Stimulated activated CD8-positive, alpha-beta memory T cell treated with anti-CD3 and anti-CD28 coated beads, Interleukin-7, amount 100 ng/mL, for 48 hours (primary cell): ENCODE data around the gene OVCA2.

Source experiments
- DNase-seq, 2 donors: peaks; one replicate each; pipeline ENCODE4 v3.0.0-alpha.2; 2020; ENCODE audit warnings: low read depth in 1 of 2; ENCODE audit errors: extremely low read depth in 1 of 2

Gene OVCA2

GRCh38 chr17:2030779-2031163, 11.1 kb upstream of the OVCA2 start:
- DNase-seq = no peak

- no peak for DNase-seq
These were observed 8.7 kb upstream of the OVCA2 start for GRCh38 chr17:2033153-2033552.

DNA sequence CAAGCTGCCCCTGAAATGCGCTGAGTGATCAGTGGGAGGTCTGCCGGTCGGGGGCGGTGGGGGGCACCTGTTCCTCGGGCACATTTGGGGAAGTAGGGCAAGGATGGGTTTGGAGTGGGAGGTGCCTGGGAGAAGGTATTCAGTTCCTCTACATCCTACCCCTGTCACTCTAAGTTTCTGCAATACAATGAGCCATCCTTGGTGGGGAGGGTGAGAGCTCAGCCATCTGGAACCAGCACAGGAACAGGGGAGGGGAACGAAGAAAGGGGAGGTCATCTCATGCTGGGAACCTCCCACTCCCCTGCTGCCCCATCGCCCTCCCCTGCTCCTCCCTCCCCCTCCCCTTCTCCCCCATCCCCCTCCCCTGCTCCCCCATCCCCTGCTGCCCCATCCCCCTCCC, 7.7 kb upstream of the OVCA2 start:
- DNase-seq = no peak

DNA sequence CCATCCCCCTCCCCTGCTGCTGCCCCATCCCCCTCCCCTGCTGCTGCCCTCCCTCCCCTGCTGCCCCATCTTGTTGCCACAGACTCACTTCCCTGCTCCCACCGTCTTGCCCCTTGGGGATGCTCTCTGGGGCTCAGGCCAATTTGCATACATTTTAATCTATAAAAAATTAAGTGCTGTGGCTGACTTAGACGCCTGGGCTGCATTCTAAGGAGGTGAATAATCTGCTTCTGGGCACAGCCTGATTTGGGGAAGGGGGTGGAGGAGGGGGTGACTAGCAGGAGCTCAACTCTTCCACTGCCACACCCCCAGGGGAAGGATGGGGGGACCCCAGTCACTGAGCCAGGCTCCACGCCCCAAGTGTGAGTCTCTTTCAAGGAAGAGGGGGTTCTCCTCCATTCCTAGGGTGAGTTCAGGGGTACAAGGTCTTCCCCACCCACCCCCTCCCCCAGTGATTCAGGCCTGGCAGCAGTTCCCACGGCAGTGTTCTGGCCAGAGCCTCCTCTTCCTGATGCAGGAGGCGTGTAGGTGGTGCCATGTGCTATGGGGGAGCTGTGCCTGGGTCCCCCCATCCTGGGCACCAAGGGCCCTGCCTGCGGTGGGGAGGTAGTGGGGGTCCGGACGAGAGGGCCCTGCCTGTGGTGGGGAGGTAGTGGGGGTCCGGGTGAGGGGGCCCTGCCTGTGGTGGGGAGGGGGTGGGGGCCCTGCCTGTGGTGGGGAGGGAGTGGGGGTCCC, 6.8 kb upstream of the OVCA2 start:
- no peak for DNase-seq

DNA sequence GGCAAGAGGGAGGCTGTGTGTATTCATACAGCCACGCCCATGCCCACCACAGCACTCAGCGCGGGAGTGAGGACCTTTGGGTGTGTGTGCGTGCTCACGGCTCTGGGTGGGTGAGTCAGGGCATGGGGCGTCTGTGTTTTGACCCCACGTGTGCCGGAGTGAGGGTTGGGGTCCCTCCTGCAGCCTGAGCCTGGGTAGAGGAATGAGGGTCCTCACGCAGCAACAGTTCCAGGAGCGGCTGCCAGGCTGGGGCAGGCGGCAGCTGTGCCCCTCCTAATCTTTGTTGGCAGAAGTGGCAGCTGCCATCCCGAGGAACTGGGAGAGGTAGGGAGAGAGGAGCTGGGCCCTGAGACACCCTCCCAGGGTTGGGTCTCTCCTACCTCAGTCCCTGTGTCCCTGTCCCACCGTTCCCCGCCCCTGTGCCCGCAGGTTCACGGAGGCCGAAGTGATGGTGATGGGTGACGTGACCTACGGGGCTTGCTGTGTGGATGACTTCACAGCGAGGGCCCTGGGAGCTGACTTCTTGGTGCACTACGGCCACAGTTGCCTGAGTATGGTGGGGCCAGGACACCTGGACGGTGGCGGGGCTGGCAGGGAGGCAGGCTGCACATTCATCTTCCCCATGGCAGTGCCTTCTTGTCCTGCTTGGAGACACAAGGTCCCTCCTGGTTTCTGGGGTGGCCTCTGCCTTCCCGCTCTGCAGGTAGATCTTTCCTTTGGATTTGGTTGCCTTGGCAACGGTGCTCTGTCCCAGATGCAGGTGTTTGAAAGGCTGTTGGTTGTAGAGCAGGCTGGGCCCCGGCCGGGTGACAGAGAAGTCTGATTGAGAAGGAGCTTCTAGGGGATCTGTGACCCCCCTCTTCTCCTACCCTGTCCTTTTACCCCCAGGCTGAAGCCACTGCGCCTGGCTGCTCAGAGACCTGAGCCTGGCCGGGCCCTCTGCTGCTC, 6.0 kb upstream of the OVCA2 start:
- DNase-seq = no peak

DNA sequence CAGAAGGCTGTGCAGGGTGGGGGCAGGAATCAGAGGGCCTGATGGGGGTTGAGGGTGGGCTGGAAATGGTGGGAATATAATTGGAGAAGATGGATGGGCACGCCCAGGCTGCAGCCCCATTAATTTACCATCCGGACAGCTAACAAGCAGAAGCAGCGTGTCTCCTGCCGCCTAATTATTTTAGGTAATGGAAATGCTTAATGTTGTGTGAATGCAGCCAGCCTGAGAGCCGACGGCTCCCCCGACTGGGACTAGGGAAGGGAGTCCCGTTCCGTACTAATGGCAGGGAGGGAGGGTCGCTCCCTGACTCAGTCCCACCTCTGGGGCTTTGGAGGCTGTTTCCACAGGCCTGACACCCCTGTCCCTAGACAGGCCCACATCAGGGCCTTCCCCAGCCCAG, 4.7 kb upstream of the OVCA2 start:
- DNase-seq = no peak

DNA sequence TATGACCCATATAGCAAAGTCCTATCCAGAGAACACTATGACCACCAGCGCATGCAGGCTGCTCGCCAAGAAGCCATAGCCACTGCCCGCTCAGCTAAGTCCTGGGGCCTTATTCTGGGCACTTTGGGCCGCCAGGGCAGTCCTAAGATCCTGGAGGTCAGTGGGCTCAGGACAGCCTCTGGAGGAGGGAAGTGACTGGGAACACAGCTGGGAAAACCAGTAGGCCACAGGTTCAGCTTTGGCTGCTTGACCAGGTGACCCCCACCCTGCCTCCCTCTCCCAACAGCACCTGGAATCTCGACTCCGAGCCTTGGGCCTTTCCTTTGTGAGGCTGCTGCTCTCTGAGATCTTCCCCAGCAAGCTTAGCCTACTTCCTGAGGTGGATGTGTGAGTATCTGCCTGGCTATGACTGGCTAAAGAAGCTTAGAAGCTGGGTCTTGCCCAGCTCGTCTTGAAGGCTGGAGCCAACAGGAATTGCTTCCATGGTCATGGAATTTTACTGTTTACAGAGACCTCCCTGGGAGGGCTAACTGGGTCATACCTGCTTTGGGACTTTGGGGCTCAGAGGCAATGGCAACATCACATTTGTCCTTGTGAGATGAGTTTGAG, 1.5 kb upstream of the OVCA2 start:
- DNase-seq = no peak

DNA sequence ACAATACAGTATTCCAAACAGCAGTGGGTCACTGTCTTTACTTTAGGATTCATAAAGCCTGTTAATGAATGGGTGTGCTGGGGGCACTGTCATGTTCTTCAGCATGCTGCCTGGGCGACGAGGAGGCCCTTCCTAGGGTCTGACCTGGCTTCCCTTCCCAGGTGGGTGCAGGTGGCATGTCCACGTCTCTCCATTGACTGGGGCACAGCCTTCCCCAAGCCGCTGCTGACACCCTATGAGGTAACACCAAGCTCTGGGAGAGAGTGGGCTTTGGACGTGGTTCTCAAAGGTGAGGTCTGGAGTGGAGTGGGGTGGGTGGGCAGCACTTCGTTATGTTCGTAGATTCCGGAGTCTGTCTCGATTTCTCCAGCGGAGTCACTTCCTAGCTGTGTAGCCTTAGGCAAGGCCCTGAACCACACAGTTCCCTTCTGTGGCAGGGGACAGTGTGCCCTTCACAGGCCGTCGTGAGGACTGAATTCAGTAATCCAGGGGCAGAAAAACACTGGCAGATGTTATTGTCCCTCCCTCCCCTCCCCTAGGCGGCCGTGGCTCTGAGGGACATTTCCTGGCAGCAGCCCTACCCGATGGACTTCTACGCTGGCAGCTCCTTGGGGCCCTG, 771 bp upstream of the OVCA2 start:
- DNase-seq = no peak

- DNase-seq = no peak
These were observed 597 bp downstream of the OVCA2 start for GRCh38 chr17:2042390-2042847.

- no peak for DNase-seq
These were observed 1.1 kb downstream of the OVCA2 start for GRCh38 chr17:2042933-2043332.

- no peak for DNase-seq
These were observed 2.0 kb downstream of the OVCA2 start for GRCh38 chr17:2043785-2044184.

DNA sequence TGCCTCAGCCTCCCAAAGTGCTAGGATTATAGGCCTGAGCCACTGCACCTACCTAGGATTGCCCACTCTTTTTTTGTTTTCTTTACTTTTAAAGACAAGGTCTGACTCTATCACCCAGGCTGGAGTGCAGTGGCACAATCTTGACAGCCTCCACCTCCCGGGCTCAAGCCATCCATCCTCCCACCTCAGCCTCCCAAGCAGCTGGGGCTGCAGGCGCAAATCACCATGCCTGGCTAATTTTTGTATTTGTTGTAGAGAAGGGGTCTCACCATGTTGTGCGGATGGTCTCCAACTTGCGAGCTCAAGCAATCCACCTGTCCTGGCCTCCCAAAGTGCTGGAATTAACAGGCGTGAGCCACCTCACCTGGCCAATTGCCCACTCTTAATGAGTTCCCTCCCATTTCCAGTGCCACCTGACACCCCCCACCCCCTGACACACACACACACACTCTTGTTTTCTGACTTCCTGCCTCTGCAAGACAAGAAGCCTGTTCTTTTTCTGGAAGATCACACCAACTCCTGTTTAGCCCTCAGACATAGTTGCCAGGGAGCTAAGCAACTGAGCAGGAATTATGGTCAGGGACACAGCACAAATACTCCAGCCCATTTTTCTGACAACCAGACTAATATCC, 2.6 kb downstream of the OVCA2 start:
- DNase-seq = no peak

DNA sequence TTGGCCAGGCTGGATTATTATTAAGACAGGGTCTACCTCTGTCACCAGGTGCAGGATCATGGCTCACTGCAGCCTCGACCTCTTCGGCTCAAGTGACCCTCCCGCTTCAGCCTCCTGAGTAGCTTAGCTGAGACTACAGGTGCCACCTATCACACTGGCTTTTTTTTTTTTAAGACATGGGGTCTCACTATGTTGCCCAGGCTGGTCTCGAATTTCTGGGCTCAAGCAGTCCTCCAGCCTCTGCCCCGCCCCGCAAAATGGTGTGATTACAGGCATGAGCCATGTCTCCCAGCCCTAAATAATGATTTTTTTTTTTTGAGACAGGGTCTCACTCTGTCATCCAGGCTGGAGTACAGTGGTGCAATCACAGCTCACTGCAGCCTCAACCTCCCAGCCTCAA, 5.8 kb downstream of the OVCA2 start:
- no peak for DNase-seq

DNA sequence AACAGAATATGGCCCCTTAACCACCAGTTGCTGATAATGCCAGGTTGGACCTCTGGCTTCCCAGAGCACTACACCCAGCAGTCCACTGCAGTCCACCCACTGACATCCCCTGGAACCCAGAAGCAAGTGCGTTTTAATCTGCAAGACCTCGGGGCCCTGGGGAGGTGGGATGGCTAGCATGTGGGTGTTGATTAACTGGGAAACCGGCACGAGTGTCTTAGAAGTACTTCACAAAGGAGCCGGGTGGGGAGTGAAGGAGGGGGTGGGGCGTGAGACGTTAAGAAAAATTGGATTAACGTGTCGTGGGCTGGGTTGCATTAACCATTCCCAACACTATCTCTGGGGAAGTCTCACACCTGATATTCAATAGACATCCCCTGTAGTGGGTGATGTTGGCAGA, 7.0 kb downstream of the OVCA2 start:
- no peak for DNase-seq

DNA sequence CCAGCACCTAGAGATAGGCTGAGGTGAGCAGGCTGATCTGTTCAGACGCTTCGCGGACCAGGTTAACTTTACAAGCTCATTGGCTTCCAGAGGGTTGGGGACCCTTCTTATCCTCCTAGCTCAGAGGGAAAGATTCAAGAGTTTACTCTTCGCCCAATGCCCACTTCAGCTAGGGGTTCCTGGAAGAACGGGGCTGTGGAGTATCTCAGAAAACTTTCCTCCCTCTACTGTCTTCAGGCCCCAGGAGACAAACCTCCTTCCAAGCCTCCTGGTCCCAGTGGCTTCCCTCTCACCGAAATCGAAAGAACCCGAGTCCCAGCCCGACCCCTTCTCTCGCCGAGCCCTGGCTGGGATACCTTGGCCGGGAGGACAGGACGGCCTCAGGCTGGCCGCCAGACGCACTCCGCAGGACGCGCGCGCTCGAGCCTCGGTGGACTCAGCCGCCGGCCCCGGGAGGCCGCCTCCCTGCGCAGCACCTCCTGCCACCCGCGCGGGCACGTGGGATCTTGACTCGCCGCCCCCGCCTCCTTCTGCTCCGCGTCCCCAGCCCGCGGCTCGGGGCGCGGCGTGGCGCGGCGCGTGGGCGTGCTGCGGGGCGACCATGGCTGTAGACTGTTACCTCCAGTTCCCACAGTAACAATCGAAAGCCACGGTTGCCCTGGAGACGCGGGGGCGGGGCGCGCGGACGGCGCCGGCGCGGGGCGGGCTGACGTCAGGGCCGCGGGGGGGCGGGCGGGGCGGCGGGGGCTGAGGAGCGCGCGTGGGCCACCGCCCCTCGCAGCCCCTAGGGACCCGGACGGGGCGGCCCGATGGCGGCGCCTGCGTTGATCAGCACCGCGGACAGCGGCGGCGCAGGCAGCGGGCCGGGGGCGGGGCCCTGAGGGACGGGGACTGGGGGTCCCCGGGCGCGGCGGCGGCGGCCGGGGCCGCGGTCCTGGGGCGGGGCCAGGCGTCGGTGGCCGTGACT, 7.8 kb downstream of the OVCA2 start:
- peak; percentile 77 to 79 for DNase-seq

- no peak for DNase-seq
These were observed 8.7 kb downstream of the OVCA2 start for GRCh38 chr17:2050300-2051060.

DNA sequence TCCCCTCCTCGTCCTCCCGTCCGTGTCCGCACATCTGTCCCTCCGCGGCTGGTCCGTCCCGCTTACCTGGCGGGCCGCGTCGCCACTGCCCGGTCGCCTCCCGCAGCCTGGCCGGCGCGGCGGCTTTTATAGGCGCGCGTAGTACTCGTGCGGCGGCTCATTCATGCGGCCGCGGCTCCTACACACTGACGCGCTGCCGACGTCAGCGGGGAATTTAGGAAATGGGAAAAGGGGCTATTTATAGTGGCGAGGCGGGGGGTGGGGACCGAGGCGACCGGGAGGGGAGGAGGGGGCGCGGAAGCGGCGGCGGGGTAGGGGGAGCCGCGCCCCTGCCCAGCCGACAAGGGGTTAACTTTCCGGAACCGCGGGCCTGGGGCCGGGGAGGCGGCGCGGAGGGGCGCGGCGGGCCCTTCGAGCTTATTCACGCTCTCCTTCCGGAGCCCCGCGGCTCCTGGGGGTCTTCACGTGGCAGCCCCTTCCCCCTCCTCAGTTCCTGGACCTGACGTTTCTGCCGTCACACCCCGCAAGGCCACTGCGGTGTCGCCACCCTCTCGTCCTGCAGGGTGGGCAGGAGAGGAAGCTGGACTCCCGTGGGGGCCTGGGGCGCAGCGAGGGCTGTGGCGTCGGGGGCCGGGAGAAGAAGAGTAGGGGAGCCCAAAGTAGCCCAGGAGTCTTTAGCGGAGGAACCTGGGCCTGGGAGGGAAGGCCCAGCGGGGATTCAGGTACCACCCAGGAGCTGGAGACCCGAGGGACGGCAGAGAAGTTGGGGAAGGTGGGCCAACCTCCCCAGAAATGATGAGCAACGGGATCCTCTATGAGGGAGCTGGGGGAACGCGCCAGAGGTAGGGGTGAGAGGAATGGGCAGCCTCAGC, 9.5 kb downstream of the OVCA2 start:
- DNase-seq = no peak
